ENCODE results near the gene NOS1. TPM values are rescaled to one million over a fixed set of nuclear protein-coding genes. Genes with fewer than 3 reads are reported as not detected.
A peak's percentile ranks its signal among the peaks of the same experiment; 100 is the strongest.
"Not testable (repeated sequence)": the region's sequence is repeated elsewhere in the genome, so short reads cannot be mapped to it uniquely, and the experiment has no call there.

Gene NOS1
- total and polyA plus RNA-seq, 5 donors = 0.07 to 0.71 (median 0.23) TPM

GRCh38 chr12:117393656-117394055 is 32.2 kb upstream of the NOS1 start:
- 81% methylated on average over 7 of the region's 7 CpGs for WGBS
- Histone ChIP-seq H3K4me1 (ENCODE audit: control insufficient read depth, insufficient read depth, low read length) (no peaks in the 10 kb centered on the region), H3K27me3 (ENCODE audit: control insufficient read depth, insufficient read depth) (no peaks in the 10 kb centered on the region), H3K9me3 (ENCODE audit: control insufficient read depth, low read length) (no peaks in the 10 kb centered on the region), H3K4me3 (ENCODE audit: low read length) (no peak overlapping the region), H3K27ac (ENCODE audit: low read length) (no peak overlapping the region)
- intact Hi-C loops (cut with DNase I) = no loop called here
- ATAC-seq = no peak
- no peak for DNase-seq

DNA sequence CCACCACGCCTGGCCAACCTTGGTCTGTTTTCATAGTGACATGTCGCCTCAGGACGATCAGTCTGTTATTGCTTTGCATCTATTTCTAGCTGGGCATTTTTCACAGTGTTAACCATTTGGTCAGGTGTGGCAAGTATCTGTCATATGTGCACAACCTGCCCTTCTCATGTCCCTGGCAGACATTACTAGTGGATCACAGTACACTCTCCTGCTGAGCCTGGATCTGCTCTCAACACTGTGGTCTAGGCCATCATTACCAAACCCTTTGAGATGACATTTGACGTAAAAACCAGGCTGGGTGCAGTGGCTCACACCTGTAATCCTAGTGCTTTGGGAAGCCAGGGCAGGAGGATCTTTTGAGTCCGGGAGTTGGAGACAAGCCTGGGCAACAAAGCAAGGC is 29.4 kb upstream of the NOS1 start:
- 90% methylated on average over 5 of the region's 5 CpGs for WGBS
- DNase-seq (no peak), ATAC-seq (no peak)

DNA sequence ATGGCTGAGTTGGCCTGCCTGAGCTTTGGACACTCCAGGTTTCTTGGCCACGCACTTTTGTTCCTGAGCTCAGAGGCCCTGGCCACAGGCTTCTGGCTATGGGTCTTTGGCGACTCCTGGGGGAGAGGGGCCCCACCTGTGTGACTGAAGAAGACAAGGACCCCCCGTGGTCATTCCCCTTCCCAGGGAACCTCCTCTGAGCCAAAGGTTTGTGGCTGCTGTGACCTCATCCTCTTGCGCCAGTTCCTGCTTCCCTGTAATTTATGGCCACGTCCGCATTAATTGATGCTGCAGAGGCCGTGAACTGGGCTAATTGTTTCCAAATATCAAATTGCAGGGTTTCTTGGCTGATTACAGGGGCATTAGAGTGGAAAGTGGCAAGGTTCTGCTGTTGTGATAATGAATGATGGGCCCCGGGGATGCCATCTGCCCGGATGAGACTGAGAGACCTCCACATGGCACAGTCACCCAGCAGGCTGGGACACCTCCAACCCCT is 27.6 kb upstream of the NOS1 start:
- no peak overlapping the region for H3K4me3 ChIP-seq (ENCODE audit: low read length)
- no peak overlapping the region for H3K27ac ChIP-seq (ENCODE audit: low read length)
- ATAC-seq = no peak
- intact Hi-C loops (cut with DNase I) = no loop called here
- WGBS = 76% methylated on average over 9 of the region's 9 CpGs
- no peaks in the 10 kb centered on the region for H3K4me1 ChIP-seq (ENCODE audit: control insufficient read depth, insufficient read depth, low read length)
- no peaks in the 10 kb centered on the region for H3K27me3 ChIP-seq (ENCODE audit: control insufficient read depth, insufficient read depth)
- H3K9me3 ChIP-seq (ENCODE audit: control insufficient read depth, low read length) = no peaks in the 10 kb centered on the region
- no peak for DNase-seq

More for the DNA sequence above, 29.4 kb upstream of the NOS1 start:
- intact Hi-C loops (cut with DNase I) = no loop called here
- Histone ChIP-seq H3K4me1 (ENCODE audit: control insufficient read depth, insufficient read depth, low read length) (no peaks in the 10 kb centered on the region), H3K27me3 (ENCODE audit: control insufficient read depth, insufficient read depth) (no peaks in the 10 kb centered on the region), H3K4me3 (ENCODE audit: low read length) (no peak overlapping the region), H3K27ac (ENCODE audit: low read length) (no peak overlapping the region), H3K9me3 (ENCODE audit: control insufficient read depth, low read length) (no peaks in the 10 kb centered on the region)

GRCh38 chr12:117387832-117388231 is 26.4 kb upstream of the NOS1 start:
- ATAC-seq (no peak), DNase-seq (no peak)
- no peaks in the 10 kb centered on the region for H3K4me1 ChIP-seq (ENCODE audit: control insufficient read depth, insufficient read depth, low read length)
- 61% methylated on average over 8 of the region's 8 CpGs for WGBS
- H3K4me3 ChIP-seq (ENCODE audit: low read length) = no peak overlapping the region
- H3K27me3 ChIP-seq (ENCODE audit: control insufficient read depth, insufficient read depth) = peaks cover 2% of the 10 kb centered on the region
- H3K9me3 ChIP-seq (ENCODE audit: control insufficient read depth, low read length) = no peaks in the 10 kb centered on the region
- H3K27ac ChIP-seq (ENCODE audit: low read length) = no peak overlapping the region
- intact Hi-C loops (cut with DNase I) = no loop called here

GRCh38 chr12:117384735-117385134 is 23.3 kb upstream of the NOS1 start:
- 68% methylated on average over 7 of the region's 7 CpGs for WGBS
- intact Hi-C loops (cut with DNase I) = no loop called here
- ATAC-seq = no peak

GRCh38 chr12:117380083-117380482 is 18.7 kb upstream of the NOS1 start:
- no peak overlapping the region for H3K4me3 ChIP-seq (ENCODE audit: low read length)
- no peak overlapping the region for H3K27ac ChIP-seq (ENCODE audit: low read length)
- H3K27me3 ChIP-seq (ENCODE audit: control insufficient read depth, insufficient read depth) = peaks cover 2% of the 10 kb centered on the region
- intact Hi-C loops (cut with DNase I) = no loop called here
- H3K4me1 ChIP-seq (ENCODE audit: control insufficient read depth, insufficient read depth, low read length) = no peaks in the 10 kb centered on the region
- H3K9me3 ChIP-seq (ENCODE audit: control insufficient read depth, low read length) = no peaks in the 10 kb centered on the region
- DNase-seq (no peak), ATAC-seq (no peak)
- 77% methylated on average over 1 of the region's 1 CpG for WGBS

More at GRCh38 chr12:117384735-117385134, 23.3 kb upstream of the NOS1 start:
- no peaks in the 10 kb centered on the region for H3K9me3 ChIP-seq (ENCODE audit: control insufficient read depth, low read length)
- H3K27ac ChIP-seq (ENCODE audit: low read length) = no peak overlapping the region
- no peak for DNase-seq
- H3K4me1 ChIP-seq (ENCODE audit: control insufficient read depth, insufficient read depth, low read length) = no peaks in the 10 kb centered on the region
- no peak overlapping the region for H3K4me3 ChIP-seq (ENCODE audit: low read length)
- H3K27me3 ChIP-seq (ENCODE audit: control insufficient read depth, insufficient read depth) = peaks cover 2% of the 10 kb centered on the region

DNA sequence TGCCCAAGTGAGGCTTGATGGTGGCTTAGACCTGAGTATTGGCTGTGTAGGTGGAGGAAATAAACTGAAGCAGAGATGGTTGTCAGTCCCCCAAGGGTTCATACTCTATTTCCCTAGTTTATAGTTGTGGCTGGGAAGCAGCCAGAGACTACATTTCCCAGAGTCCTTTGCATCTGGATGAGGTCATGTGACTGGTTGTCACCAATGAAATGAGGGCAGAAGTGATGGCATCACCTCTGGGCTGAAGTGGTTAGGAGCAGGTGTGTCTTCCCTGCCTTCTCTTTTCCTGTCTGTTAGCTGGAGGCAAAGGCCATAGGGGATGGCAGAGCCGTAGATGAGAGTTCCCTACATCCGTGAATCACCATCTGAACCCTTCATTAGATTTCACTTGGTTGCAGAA is 16.3 kb upstream of the NOS1 start:
- Histone ChIP-seq H3K27me3 (ENCODE audit: control insufficient read depth, insufficient read depth) (no peaks in the 10 kb centered on the region), H3K4me1 (ENCODE audit: control insufficient read depth, insufficient read depth, low read length) (no peaks in the 10 kb centered on the region), H3K27ac (ENCODE audit: low read length) (no peak overlapping the region), H3K9me3 (ENCODE audit: control insufficient read depth, low read length) (no peaks in the 10 kb centered on the region), H3K4me3 (ENCODE audit: low read length) (no peak overlapping the region)
- no peak for DNase-seq
- ATAC-seq = no peak
- 83% methylated on average over 2 of the region's 2 CpGs for WGBS
- intact Hi-C loops (cut with DNase I) = no loop called here

GRCh38 chr12:117370588-117370987 is 9.2 kb upstream of the NOS1 start:
- no peak for DNase-seq

GRCh38 chr12:117370000-117370399 is 8.6 kb upstream of the NOS1 start:
- not testable (repeated sequence) for ATAC-seq; H3K27me3 ChIP-seq (ENCODE audit: control insufficient read depth, insufficient read depth); H3K4me3 ChIP-seq (ENCODE audit: low read length); DNase-seq; H3K27ac ChIP-seq (ENCODE audit: low read length); H3K9me3 ChIP-seq (ENCODE audit: control insufficient read depth, low read length); H3K4me1 ChIP-seq (ENCODE audit: control insufficient read depth, insufficient read depth, low read length)
- intact Hi-C loops (cut with DNase I) = loop anchor here (5.0 to 10.0 kb wide), 4 partner anchors 207 to 467 kb away; no protein-coding TSS in a partner anchor
- 80% methylated on average over 17 of the region's 17 CpGs for WGBS

More at GRCh38 chr12:117370588-117370987, 9.2 kb upstream of the NOS1 start:
- intact Hi-C loops (cut with DNase I) = no loop called here
- no peaks in the 10 kb centered on the region for H3K4me1 ChIP-seq (ENCODE audit: control insufficient read depth, insufficient read depth, low read length)
- no peaks in the 10 kb centered on the region for H3K27me3 ChIP-seq (ENCODE audit: control insufficient read depth, insufficient read depth)
- peaks cover 1% of the 10 kb centered on the region for H3K9me3 ChIP-seq (ENCODE audit: control insufficient read depth, low read length)
- H3K27ac ChIP-seq (ENCODE audit: low read length) = no peak overlapping the region
- no peak for ATAC-seq
- no peak overlapping the region for H3K4me3 ChIP-seq (ENCODE audit: low read length)
- 56% methylated on average over 3 of the region's 3 CpGs for WGBS

GRCh38 chr12:117367006-117367638 is 5.7 kb upstream of the NOS1 start:
- DNase-seq = peak; percentile 44 to 74 (median 57)
- 16% methylated on average over 12 of the region's 12 CpGs for WGBS
- intact Hi-C loops (cut with DNase I) = loop anchor here (1.0 to 10.0 kb wide), 6 partner anchors 210 to 470 kb away; no protein-coding TSS in a partner anchor
- no peaks in the 10 kb centered on the region for H3K4me1 ChIP-seq (ENCODE audit: control insufficient read depth, insufficient read depth, low read length)
- peaks cover 1% of the 10 kb centered on the region for H3K9me3 ChIP-seq (ENCODE audit: control insufficient read depth, low read length)
- peak; percentile 59 to 71 for ATAC-seq
- no peak overlapping the region for H3K27ac ChIP-seq (ENCODE audit: low read length)
- no peaks in the 10 kb centered on the region for H3K27me3 ChIP-seq (ENCODE audit: control insufficient read depth, insufficient read depth)
- no peak overlapping the region for H3K4me3 ChIP-seq (ENCODE audit: low read length)

DNA sequence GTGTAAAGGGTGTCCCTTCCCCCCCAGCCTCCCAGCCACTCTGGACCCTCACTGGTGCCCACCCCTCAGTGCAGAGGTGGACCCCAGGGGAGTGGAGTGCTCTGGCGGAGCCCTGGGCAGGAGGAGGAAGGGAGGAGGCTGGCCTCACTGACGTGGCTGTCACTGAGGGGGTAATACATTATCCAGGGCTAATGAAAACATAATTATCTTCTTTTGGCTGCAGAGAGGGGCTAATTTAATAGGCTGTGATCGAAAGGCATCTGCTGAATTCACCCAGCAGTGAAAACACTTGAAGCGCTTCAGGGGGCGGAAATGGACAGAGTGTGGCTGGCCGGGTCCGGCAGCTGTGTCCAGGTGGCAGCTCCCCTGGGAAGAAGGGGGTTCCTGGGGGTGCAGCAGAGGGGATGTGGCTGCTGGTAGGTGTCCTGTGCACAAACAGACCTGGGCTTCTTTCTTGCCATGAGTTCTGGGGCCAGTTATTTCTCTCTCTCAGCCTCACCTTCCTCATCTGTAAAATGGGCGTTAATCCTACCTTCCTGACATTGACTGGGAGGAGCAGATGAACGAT is 3.7 kb upstream of the NOS1 start:
- no peaks in the 10 kb centered on the region for H3K27me3 ChIP-seq (ENCODE audit: control insufficient read depth, insufficient read depth)
- WGBS = 38% methylated on average over 9 of the region's 9 CpGs
- ATAC-seq (no peak), DNase-seq (no peak)
- H3K27ac ChIP-seq (ENCODE audit: low read length) = no peak overlapping the region
- H3K9me3 ChIP-seq (ENCODE audit: control insufficient read depth, low read length) = no peaks in the 10 kb centered on the region
- intact Hi-C loops (cut with DNase I) = loop anchor here (5.0 to 10.0 kb wide), 4 partner anchors 212 to 472 kb away; no protein-coding TSS in a partner anchor
- H3K4me3 ChIP-seq (ENCODE audit: low read length) = no peak overlapping the region
- no peaks in the 10 kb centered on the region for H3K4me1 ChIP-seq (ENCODE audit: control insufficient read depth, insufficient read depth, low read length)
